ENCODE measurements around the gene TXNRD2.

The TXNRD2 gene

GRCh38 chr22:19853058-19853878 is 88.3 kb downstream of the TXNRD2 start:
- no peak for TF ChIP-seq CTCF (IDR thresholded peaks at IDR 0.05)

GRCh38 chr22:19852177-19852781 is 89.3 kb downstream of the TXNRD2 start:
- TF ChIP-seq CTCF (IDR thresholded peaks at IDR 0.05): no peak

GRCh38 chr22:19851291-19852176 is 90.1 kb downstream of the TXNRD2 start:
- no peak for TF ChIP-seq CTCF (IDR thresholded peaks at IDR 0.05)

- no peak for TF ChIP-seq CTCF (IDR thresholded peaks at IDR 0.05)
Measured at GRCh38 chr22:19850763-19851109, 90.9 kb downstream of the TXNRD2 start.

GRCh38 chr22:19849835-19850762 is 91.5 kb downstream of the TXNRD2 start:
- no peak for TF ChIP-seq CTCF (IDR thresholded peaks at IDR 0.05)

GRCh38 chr22:19848298-19849224 is 93.1 kb downstream of the TXNRD2 start:
- no peak for TF ChIP-seq CTCF (IDR thresholded peaks at IDR 0.05)
